Endodermal cell (in vitro differentiated cells): ENCODE measurements around the gene RIN3. TPM values are rescaled to one million over a fixed set of nuclear protein-coding genes. Genes with fewer than 3 reads are reported as not detected.

ENCODE experiments used
- DNase-seq: peaks from one replicate; pipeline ENCODE4 v3.0.0-alpha.2; 2017
- H3K27ac ChIP-seq: 2 replicates; pipeline ENCODE4 v1.5.1; 2013; ENCODE audit warnings: mild to moderate bottlenecking, low read depth, low read length, moderate library complexity
- H3K27me3 ChIP-seq: 2 replicates; pipeline ENCODE4 v1.6.1; 2013; ENCODE audit warnings: mild to moderate bottlenecking, low read length, moderate library complexity; ENCODE audit not compliant: insufficient read depth, control insufficient read depth, poor library complexity, severe bottlenecking
- H3K36me3 ChIP-seq: 2 replicates; pipeline ENCODE4 v1.7.0; 2013; ENCODE audit warnings: mild to moderate bottlenecking, low read length, moderate library complexity; ENCODE audit not compliant: control insufficient read depth, insufficient read depth
- H3K4me1 ChIP-seq: one replicate; pipeline ENCODE4 v1.7.0; 2013; ENCODE audit warnings: low read length; ENCODE audit not compliant: control insufficient read depth, insufficient read depth
- H3K4me3 ChIP-seq: 2 replicates; pipeline ENCODE4 v1.5.1; 2013; ENCODE audit warnings: mild to moderate bottlenecking, low read length, moderate library complexity
- H3K9ac ChIP-seq: 2 replicates; pipeline ENCODE4 v1.6.1; 2013; ENCODE audit warnings: mild to moderate bottlenecking, low read length, moderate library complexity; ENCODE audit not compliant: poor library complexity, severe bottlenecking; ENCODE audit errors: extremely low read depth
- H3K9me3 ChIP-seq: 2 replicates; pipeline ENCODE4 v1.6.1; 2013; ENCODE audit warnings: mild to moderate bottlenecking, low read length, moderate library complexity; ENCODE audit not compliant: control insufficient read depth
- H3K27ac Mint-ChIP-seq: 2 replicates; pipeline ENCODE4 v1.8.0; 2020; ENCODE audit warnings: mixed read lengths
- H3K27me3 Mint-ChIP-seq: 2 replicates; pipeline ENCODE4 v1.8.0; 2021; ENCODE audit warnings: mild to moderate bottlenecking, mixed read lengths; ENCODE audit not compliant: insufficient read depth
- H3K36me3 Mint-ChIP-seq: 2 replicates; pipeline ENCODE4 v1.8.0; 2020; ENCODE audit warnings: low read depth, mixed read lengths
- H3K4me1 Mint-ChIP-seq: 2 replicates; pipeline ENCODE4 v1.8.0; 2020; ENCODE audit warnings: mixed read lengths
- H3K4me3 Mint-ChIP-seq: 2 replicates; pipeline ENCODE4 v1.8.0; 2020; ENCODE audit warnings: mild to moderate bottlenecking, moderate library complexity, mixed read lengths
- H3K9me3 Mint-ChIP-seq: 2 replicates; pipeline ENCODE4 v1.8.0; 2020; ENCODE audit warnings: mild to moderate bottlenecking, mixed read lengths
- WGBS, 2 experiments: methylation state at CpG; one replicate each; pipeline versions ENCODE4 v1.1.5 to v1.1.7; 2013; ENCODE audit warnings: missing lambda C conversion rate in 2 of 2, mixed read lengths in 1 of 2; ENCODE audit not compliant: insufficient coverage in 1 of 2, insufficient read length in 1 of 2; 5-methylcytosine and 5-hydroxymethylcytosine counted together
- total RNA-seq, 2 donors: library from RNA; stranded (reverse); fragmentation: NEBNext Ultra II Directional in 1 of 2; extraction: Animal tissue kit (Norgen Biotek cat#: 25700) in 1 of 2; gene quantifications; 2 replicates in 1 of 2; 3 replicates in 1 of 2; pipeline ENCODE4 v1.2.1, GENCODE V29; 2021
- TF ChIP-seq, protein P1 (sequence below): fragments of 200-600 bp; sonication (generic); conservative IDR thresholded peaks from 2 replicates; pipeline ENCODE4 v1.5.0; 2021; ENCODE audit warnings: antibody characterized with exemption, mild to moderate bottlenecking

The RIN3 gene
- total RNA-seq, 2 donors from 2014 or later: 5.2 to 6.0 TPM

DNA sequence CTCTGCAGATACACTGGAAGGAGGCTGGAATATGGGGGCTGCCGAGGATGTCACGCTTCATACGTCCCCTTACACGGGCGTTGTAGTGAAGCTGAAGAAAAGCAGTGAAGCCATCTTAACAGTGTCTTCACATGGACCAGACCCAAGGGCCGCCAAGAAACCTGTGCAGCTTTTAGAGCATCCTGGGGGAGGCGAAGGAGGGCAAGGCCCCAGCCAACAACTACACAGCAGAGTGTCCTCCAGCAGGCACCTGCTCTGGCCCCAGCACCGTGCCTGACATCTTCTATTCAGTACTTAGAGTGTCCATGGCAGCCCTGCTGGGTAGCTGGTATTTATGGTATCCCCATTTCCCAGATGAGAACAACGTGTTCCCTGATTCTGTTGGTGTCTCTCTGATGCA is 48.9 kb upstream of the RIN3 start:
- H3K9me3 ChIP-seq: peaks cover 12% of the 10 kb centered on the region
- no peaks in the 10 kb centered on the region for H3K4me1 ChIP-seq
- peak; percentile 42 for DNase-seq
- H3K9ac ChIP-seq: no peak overlapping the region
- 90 to 93% methylated on average over 8 to 9 of the region's 9 CpGs for WGBS, 2 experiments
- peaks cover 13% of the 10 kb centered on the region for H3K9me3 Mint-ChIP-seq
- no peak overlapping the region for H3K27ac Mint-ChIP-seq
- H3K27me3 Mint-ChIP-seq: peaks cover 3% of the 10 kb centered on the region
- H3K4me3 Mint-ChIP-seq: no peak overlapping the region
- H3K4me3 ChIP-seq: no peak overlapping the region
- H3K27me3 ChIP-seq: no peaks in the 10 kb centered on the region
- TF ChIP-seq, protein P1, sequence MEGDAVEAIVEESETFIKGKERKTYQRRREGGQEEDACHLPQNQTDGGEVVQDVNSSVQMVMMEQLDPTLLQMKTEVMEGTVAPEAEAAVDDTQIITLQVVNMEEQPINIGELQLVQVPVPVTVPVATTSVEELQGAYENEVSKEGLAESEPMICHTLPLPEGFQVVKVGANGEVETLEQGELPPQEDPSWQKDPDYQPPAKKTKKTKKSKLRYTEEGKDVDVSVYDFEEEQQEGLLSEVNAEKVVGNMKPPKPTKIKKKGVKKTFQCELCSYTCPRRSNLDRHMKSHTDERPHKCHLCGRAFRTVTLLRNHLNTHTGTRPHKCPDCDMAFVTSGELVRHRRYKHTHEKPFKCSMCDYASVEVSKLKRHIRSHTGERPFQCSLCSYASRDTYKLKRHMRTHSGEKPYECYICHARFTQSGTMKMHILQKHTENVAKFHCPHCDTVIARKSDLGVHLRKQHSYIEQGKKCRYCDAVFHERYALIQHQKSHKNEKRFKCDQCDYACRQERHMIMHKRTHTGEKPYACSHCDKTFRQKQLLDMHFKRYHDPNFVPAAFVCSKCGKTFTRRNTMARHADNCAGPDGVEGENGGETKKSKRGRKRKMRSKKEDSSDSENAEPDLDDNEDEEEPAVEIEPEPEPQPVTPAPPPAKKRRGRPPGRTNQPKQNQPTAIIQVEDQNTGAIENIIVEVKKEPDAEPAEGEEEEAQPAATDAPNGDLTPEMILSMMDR: no peak
- H3K4me1 Mint-ChIP-seq: no peaks in the 10 kb centered on the region
- H3K27ac ChIP-seq: no peak overlapping the region
- H3K36me3 Mint-ChIP-seq: no peaks in the 10 kb centered on the region
- H3K36me3 ChIP-seq: no peaks in the 10 kb centered on the region

- 84 to 87% methylated on average over 8 to 13 of the region's 13 CpGs for WGBS, 2 experiments
- Mint-ChIP-seq H3K9me3 (peaks cover 18% of the 10 kb centered on the region), H3K27ac (no peak overlapping the region), H3K36me3 (no peaks in the 10 kb centered on the region), H3K27me3 (peaks cover 3% of the 10 kb centered on the region), H3K4me3 (no peak overlapping the region), H3K4me1 (no peaks in the 10 kb centered on the region)
- Histone ChIP-seq H3K9ac (no peak overlapping the region), H3K4me1 (no peaks in the 10 kb centered on the region), H3K36me3 (no peaks in the 10 kb centered on the region), H3K27ac (no peak overlapping the region), H3K27me3 (no peaks in the 10 kb centered on the region), H3K9me3 (peaks cover 13% of the 10 kb centered on the region), H3K4me3 (no peak overlapping the region)
- peak; percentile 55 for DNase-seq
- TF ChIP-seq, protein P1: no peak
Measured at GRCh38 chr14:92465353-92466055, 48.1 kb upstream of the RIN3 start.

- Histone ChIP-seq H3K4me3 (no peak overlapping the region), H3K36me3 (no peaks in the 10 kb centered on the region), H3K9ac (no peak overlapping the region), H3K4me1 (no peaks in the 10 kb centered on the region), H3K27ac (no peak overlapping the region), H3K9me3 (peaks cover 13% of the 10 kb centered on the region), H3K27me3 (no peaks in the 10 kb centered on the region)
- H3K27me3 Mint-ChIP-seq: peaks cover 5% of the 10 kb centered on the region
- H3K27ac Mint-ChIP-seq: no peak overlapping the region
- no peaks in the 10 kb centered on the region for H3K36me3 Mint-ChIP-seq
- peaks cover 18% of the 10 kb centered on the region for H3K9me3 Mint-ChIP-seq
- no peaks in the 10 kb centered on the region for H3K4me1 Mint-ChIP-seq
- TF ChIP-seq, protein P1: no peak
- WGBS, 2 experiments: 83 to 88% methylated on average over 2 to 3 of the region's 3 CpGs
- H3K4me3 Mint-ChIP-seq: no peak overlapping the region
- DNase-seq: no peak
Measured at GRCh38 chr14:92466059-92466458, 47.5 kb upstream of the RIN3 start.
